OCI-LY1 (cell line): Measurements from ENCODE around the gene POLR2J.

Experiments used
- CTCF ChIP-seq: fragments of 200-600 bp; sonication (generic), shearing (Covaris generic); IDR thresholded peaks from 2 replicates; pipeline ENCODE4 v1.5.1; 2017; ENCODE audit warnings: mild to moderate bottlenecking, antibody characterized with exemption, low read length, moderate library complexity, mixed read lengths
- EZH2 ChIP-seq: fragments of 200-600 bp; sonication (generic), shearing (Covaris generic); IDR thresholded peaks from 2 replicates; pipeline ENCODE4 v1.8.0; 2017; ENCODE audit warnings: borderline replicate concordance, mixed run types, mild to moderate bottlenecking, antibody characterized with exemption, low read length, moderate library complexity, mixed read lengths

GRCh38 chr7:102472126-102473041 is 6.3 kb downstream of the POLR2J start:
- no peak for TF ChIP-seq CTCF
- TF ChIP-seq EZH2, result no peak
